CD4-positive, alpha-beta T cell treated with Interleukin-4 for 4 hours (primary cell): Measurements from ENCODE around the gene GLI1.
"Not testable (repeated sequence)": the region's sequence is repeated elsewhere in the genome, so short reads cannot be mapped to it uniquely, and the experiment has no call there.

Experiments
- DNase-seq: peaks from one replicate; pipeline ENCODE4 v3.0.0-alpha.2; 2020

Gene GLI1

GRCh38 chr12:57459750-57460467 is at the start of gene GLI1:
TSS of gene GLI1 (plus strand) at chr12:57459785. CDS start at chr12:57463692, 3,907 bp downstream.
- DNase-seq: no peak

- DNase-seq: no peak
These were observed 49.1 kb upstream of the GLI1 start for GRCh38 chr12:57410534-57410933.

DNA sequence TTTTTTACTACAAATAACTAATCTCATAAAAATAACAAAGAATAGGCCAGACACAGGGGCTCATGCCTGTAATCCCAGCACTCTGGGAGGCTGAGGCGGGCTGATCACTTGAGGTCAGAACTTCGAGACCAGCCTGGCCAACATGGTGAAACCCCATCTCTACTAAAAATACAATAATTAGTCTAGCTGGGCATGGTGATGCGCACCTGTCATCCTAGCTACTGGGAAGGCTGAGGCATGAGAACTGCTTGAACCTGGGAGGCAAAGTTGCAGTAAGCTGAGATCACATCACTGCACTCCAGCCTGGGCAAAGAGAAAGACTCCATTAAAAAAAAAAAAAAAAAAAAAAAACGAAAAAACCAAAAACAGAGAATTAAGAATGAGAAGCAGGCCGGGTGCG is 45.4 kb upstream of the GLI1 start:
- not testable (repeated sequence) for DNase-seq

GRCh38 chr12:57415088-57415487 is 44.5 kb upstream of the GLI1 start:
- no peak for DNase-seq

GRCh38 chr12:57416039-57416996 is 43.3 kb upstream of the GLI1 start:
- no peak for DNase-seq

GRCh38 chr12:57418255-57418654 is 41.3 kb upstream of the GLI1 start:
- no peak for DNase-seq

DNA sequence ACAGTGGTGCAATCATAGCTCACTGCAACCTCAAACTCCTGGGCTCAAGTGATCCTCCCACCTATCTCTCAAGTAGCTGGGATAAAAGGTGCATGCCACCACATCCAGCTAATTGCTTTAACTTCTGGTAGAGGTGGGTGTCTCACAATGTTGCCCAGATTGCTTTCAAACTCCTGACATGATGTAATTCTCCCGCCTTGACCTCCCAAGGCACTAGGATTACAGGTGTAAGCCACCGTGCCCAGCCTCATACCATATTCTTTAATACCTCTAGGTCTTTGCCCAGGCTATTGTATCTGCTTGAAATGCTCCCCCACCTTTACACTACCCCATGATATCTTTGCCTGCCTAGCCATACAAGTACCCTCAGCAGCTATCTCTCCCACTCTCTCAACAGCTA is 40.1 kb upstream of the GLI1 start:
- no peak for DNase-seq

DNA sequence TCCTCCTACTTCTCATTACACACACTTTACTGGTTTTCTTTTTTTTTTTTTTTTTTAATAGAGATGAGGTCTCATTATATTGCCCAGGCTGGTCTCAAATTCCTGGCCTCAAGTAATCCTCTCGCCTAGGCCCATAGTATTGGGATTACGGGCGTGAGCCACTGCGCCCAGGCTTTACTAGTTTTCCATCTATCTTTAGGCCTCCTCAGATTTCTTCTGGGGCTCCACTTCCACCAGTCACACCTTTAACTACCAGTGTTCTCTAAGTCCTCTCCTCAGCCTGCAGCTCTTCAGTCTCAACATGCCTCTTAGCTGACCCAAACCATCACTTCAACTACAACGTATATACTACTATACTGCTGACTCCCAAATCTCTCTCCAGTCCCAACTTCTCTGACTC is 39.1 kb upstream of the GLI1 start:
- DNase-seq: no peak

DNA sequence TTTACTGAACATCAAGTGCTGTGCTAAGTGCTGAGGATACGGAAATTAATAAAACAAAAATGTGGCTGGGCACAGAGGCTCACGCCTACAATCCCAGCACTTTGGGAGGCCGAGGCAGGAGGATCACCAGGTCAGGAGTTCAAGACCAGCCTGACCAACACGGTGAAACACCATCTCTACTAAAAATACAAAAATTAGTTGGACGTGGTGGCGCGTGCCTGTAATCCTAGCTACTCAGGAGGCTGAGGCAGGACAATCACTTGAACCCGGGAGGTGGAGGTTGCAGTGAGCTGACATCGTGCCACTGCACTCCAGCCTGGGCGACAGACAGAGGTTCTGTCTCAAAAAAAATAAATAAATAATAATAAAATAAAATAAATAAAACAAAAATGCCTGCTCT is 32.6 kb upstream of the GLI1 start:
- DNase-seq: not testable (repeated sequence)

DNA sequence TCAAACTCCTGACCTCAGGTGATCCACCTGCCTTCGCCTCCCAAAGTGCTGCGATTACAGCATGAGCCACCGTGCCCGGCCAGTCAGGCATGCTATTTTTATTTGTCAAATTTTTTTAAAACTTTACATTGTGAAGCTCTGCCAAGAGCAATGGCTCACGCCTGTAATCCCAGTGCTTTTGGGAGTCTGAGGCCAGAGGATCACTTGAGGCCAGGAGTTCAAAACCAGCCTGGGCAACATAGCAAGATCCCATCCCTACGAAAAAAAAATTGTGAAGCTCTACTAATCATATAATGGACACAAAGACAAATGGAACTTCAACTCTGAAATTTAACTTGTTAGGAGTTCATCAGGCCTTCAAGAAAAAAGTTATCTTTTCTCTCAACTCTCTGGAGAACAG is 30.6 kb upstream of the GLI1 start:
- no peak for DNase-seq

GRCh38 chr12:57429473-57430111 is 30.0 kb upstream of the GLI1 start:
- no peak for DNase-seq

GRCh38 chr12:57430112-57430930 is 29.3 kb upstream of the GLI1 start:
- DNase-seq: peak; percentile 15

DNA sequence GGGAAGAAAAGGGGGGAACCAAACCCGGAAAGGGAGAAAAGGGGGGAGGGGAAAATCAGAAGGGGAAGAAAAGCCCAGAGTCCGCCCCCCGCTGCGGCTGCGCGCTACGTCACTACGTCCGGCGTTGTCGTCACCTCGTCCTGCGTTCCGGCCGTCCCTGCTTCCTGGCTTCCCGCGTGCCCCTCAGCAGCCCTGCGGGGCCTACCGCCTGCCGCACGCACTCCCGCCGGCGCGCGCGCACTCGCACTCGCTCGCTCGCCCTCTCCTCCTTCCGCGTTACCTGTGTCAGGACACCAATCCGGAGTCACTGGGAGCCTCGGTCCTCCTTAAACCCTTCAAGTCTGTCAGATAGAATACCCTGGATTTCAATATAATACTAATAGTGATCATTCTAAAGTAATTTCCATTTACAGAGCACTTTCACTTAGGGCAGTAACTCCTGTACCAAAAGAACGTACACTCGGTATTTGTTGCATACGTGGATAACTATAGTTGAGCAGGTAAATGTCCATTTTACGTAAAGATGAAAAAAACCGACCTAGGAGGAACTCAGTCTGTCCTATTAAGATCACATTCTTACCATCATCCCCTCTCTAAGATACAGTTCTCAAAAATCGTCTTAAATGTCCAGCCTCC is 28.5 kb upstream of the GLI1 start, which contains the start of gene R3HDM2:
Gene R3HDM2 (minus strand): TSS at position 113 of the 636 bp plus-strand sequence. CDS start 120,615 bp downstream, outside the sequence.
- DNase-seq: peak; percentile 94

DNA sequence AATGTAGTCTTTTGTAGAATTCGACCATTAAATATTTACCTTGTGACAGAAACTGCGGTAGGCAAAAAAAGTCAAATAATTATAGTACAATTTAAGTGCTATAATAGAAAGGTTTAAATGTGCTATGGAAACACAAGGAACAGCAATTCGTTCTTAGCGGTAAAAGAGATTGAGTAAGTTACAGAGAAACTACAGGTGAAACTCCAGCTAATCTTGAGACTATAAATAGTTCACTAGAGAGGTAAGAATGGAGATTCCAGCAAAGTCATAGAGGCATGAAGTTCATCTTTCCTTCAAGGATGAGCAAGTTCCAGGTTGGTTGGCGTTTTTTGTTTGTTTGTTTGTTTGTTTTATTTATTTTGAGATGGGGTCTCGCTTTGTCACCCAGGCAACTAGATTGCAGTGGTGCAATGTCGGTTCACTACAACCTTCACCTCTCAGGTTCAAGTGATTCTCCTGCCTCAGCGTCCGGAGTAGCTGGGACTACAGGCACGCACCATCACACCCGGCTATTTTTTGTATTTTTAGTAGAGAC is 27.9 kb upstream of the GLI1 start:
- no peak for DNase-seq

DNA sequence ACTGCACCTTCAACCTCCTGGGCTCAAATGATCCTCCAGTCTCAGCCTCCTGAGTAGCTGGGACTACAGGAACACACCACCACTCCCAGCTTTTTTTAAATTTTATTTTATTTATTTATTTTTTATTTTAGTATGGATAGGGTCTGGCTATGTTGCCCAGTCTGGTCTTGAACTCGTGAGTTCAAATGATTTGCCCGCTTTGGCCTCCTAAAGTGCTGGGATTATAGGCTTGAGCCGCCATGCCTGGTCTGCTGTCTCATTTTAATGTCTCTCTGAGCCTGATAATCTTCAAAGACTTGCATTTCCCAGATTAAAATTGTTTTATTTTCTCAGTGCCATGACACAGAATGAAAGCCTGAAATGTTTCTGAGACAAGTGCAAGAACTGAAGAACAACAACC is 26.2 kb upstream of the GLI1 start:
- DNase-seq: no peak

DNA sequence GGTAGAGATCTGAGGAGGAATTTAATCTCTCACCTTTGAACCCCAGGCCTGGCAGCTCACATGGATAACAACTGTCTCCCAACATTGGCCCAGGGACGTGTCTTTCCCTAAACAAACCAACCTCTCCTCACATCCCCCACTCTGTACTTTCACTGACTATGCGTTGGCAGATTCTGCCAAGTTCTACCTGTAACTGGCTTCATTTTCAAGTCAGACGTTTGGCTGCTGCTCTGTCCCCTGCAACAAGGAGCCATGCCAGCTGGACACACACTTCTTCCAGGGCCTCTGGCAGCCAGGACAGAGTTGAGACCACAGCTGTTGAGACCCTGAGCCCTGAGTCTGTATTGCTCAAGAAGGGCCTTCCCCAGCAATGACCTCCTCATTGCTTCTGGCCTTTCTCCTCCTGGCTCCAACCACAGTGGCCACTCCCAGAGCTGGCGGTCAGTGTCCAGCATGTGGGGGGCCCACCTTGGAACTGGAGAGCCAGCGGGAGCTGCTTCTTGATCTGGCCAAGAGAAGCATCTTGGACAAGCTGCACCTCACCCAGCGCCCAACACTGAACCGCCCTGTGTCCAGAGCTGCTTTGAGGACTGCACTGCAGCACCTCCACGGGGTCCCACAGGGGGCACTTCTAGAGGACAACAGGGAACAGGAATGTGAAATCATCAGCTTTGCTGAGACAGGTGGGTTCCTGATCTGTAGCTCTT is 24.9 kb upstream of the GLI1 start, which contains the start of gene INHBC:
Gene INHBC (plus strand): TSS at position 268 of the 707 bp plus-strand sequence. CDS start 103 bp downstream, at position 371.
- no peak for DNase-seq

DNA sequence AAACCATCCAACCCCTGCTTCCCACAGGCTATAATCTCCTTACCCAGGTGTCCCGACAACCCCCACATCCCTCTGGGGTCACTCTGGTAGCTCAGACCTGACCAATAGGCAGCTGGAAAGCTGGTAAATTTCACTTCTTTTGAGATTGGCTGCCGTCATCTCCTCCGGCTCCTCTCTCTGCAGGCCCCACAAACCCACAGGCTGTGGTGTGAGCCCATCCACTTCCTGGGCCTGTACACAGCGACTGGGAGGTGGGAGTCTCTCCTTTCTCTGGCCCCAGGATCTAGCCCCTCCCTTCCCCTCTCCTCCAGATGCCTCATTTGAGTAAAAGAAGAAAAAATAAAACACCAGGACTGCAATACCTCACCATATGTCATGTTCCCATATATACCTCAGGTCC is 24.3 kb upstream of the GLI1 start:
- no peak for DNase-seq

DNA sequence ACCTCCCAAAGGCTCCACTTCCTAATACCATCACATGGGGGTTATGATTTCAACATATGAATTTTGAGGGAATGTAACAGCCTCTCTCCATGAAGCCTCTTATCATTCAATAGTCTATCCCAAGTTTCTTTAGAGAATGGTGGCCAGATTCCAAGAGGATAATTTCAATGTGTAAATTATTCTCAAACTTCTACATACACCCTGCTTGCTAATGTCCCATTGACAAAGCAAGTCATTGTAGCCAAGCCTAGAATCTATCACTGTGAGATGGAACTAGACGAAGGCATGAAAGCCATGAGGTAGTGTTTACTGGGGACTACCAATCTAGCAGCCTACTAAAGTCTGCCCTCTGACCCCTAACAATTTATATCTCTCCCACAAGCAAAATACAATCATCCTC is 21.2 kb upstream of the GLI1 start:
- DNase-seq: no peak

DNA sequence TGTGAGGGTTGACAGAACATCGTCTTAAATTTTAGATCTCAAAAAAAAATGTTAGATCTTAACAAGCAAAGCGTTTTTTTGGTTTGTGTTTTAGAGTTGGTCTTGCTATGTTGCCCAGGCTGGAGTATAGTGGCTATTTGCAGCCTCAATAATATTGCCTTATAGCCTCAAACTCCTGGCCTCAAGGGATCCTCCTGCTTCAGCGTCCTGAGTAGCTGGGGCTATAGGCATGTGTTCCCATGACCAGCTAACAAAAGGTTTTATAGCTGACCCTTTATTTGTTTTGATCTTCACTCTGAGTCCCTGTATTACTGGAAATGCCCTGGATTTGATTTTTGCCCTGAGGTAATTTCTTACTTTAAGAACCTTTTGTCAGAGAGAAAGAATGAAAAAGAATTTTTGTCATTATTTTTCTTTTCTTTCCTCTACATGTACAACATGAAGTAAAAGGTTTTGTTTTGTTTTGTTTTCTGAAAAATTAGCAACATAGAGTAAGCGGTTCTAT is 19.8 kb upstream of the GLI1 start:
- no peak for DNase-seq

- DNase-seq: not testable (repeated sequence)
These were observed 18.2 kb upstream of the GLI1 start for GRCh38 chr12:57441393-57441792.
